Mucosa of descending colon (tissue), 3 donors: ENCODE data around the gene TTR. TPM values are rescaled to one million over a fixed set of nuclear protein-coding genes. Genes with fewer than 3 reads are reported as not detected.

ENCODE experiments used
- ATAC-seq: fragments of 200-7000 bp; cut with Tn5 transposase; one replicate; pipeline ENCODE4 v1.9.1; 2020; ENCODE audit warnings: mild to moderate bottlenecking, moderate library complexity
- DNase-seq, 3 donors: peaks; one replicate each; pipeline ENCODE4 v3.0.0-alpha.2; 2020
- H3K36me3 ChIP-seq: fragments of 200-600 bp; one replicate; pipeline ENCODE4 v1.8.0; 2021; ENCODE audit warnings: low read depth, mild to moderate bottlenecking
- H3K4me1 ChIP-seq: fragments of 200-600 bp; one replicate; pipeline ENCODE4 v1.8.0; 2021; ENCODE audit warnings: low read depth, mild to moderate bottlenecking
- H3K4me3 ChIP-seq: fragments of 200-600 bp; one replicate; pipeline ENCODE4 v1.8.0; 2021; ENCODE audit warnings: mild to moderate bottlenecking
- H3K9me3 ChIP-seq: fragments of 200-600 bp; one replicate; pipeline ENCODE4 v1.8.0; 2021; ENCODE audit warnings: mild to moderate bottlenecking
- intact Hi-C, 2 donors: fragments of 100-400 bp; cut with DNase I in 1 of 2; cut with micrococcal nuclease in 1 of 2; formaldehyde crosslinking; loops; one replicate each; pipeline versions ENCODE4 v1.11.0 to v1.11.1; 2022; cut with DNase I, micrococcal nuclease
- total RNA-seq, 3 donors: library from RNA; stranded (reverse); fragmentation: NEBNext Ultra II Directional in 2 of 3; extraction: Animal tissue kit (Norgen Biotek cat#: 25700) in 2 of 3; gene quantifications; one replicate each; pipeline versions ENCODE4 v1.2.1 to v1.2.4, GENCODE V29; 2021 to 2023
- TF ChIP-seq, protein P1 (sequence below): fragments of 200-600 bp; IDR thresholded peaks from one replicate; pipeline ENCODE4 v1.8.0; 2022; ENCODE audit warnings: antibody characterized with exemption, mild to moderate bottlenecking
- donor health status: DM: no; HTN: no; CAD: no; lungs with moderate emphysema.
- donor health status: DM: no; HTN: no; CAD: no.
- donor health status: DM: no; HTN: yes; CAD: no.

Gene TTR
- total RNA-seq, 3 donors from 2014 or later, result 0.51 to 2.1 TPM; not detected in 1

- ATAC-seq (no peak), DNase-seq (no peak)
- Histone ChIP-seq H3K4me1 (peaks cover 3% of the 10 kb centered on the region), H3K36me3 (no peaks in the 10 kb centered on the region), H3K4me3 (no peak overlapping the region), H3K9me3 (no peaks in the 10 kb centered on the region)
- TF ChIP-seq, protein P1, sequence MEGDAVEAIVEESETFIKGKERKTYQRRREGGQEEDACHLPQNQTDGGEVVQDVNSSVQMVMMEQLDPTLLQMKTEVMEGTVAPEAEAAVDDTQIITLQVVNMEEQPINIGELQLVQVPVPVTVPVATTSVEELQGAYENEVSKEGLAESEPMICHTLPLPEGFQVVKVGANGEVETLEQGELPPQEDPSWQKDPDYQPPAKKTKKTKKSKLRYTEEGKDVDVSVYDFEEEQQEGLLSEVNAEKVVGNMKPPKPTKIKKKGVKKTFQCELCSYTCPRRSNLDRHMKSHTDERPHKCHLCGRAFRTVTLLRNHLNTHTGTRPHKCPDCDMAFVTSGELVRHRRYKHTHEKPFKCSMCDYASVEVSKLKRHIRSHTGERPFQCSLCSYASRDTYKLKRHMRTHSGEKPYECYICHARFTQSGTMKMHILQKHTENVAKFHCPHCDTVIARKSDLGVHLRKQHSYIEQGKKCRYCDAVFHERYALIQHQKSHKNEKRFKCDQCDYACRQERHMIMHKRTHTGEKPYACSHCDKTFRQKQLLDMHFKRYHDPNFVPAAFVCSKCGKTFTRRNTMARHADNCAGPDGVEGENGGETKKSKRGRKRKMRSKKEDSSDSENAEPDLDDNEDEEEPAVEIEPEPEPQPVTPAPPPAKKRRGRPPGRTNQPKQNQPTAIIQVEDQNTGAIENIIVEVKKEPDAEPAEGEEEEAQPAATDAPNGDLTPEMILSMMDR, result no peak
- intact Hi-C loops, result no loop called here
These were observed 22.4 kb downstream of the TTR start for GRCh38 chr18:31614044-31614443.

DNA sequence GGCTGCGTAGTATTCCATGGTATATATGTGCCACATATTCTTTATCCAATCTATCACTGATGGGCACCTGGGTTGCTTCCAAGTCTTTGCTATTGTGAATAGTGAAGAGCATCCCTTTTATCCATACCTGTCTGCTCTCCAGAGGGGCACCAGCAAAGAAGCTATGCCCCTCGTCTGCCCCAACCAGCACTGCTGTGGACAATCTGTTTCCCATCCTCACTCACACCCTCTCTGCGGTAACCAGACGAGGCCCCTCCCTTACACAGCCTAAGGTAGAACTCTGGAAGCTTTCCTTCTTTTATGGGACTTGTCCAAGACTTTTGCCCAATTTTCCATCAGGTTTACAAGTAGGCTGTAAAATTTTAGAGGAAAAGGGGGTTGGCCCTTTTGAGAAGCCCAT is 24.9 kb downstream of the TTR start:
- TF ChIP-seq, protein P1, result no peak
- ATAC-seq (no peak), DNase-seq (no peak)
- H3K36me3 ChIP-seq, result no peaks in the 10 kb centered on the region
- no peaks in the 10 kb centered on the region for H3K4me1 ChIP-seq
- no peak overlapping the region for H3K4me3 ChIP-seq
- H3K9me3 ChIP-seq, result no peaks in the 10 kb centered on the region
- intact Hi-C loops, result no loop called here

GRCh38 chr18:31617031-31617717 is 25.5 kb downstream of the TTR start:
- TF ChIP-seq, protein P1, result no peak
- no peak for DNase-seq
- H3K36me3 ChIP-seq, result no peaks in the 10 kb centered on the region
- no peak overlapping the region for H3K4me3 ChIP-seq
- intact Hi-C loops, result no loop called here
- no peak for ATAC-seq
- H3K4me1 ChIP-seq, result no peaks in the 10 kb centered on the region
- no peaks in the 10 kb centered on the region for H3K9me3 ChIP-seq

- DNase-seq (no peak), ATAC-seq (no peak)
- intact Hi-C loops, result no loop called here
- Histone ChIP-seq H3K36me3 (no peaks in the 10 kb centered on the region), H3K4me3 (no peak overlapping the region), H3K9me3 (no peaks in the 10 kb centered on the region), H3K4me1 (no peaks in the 10 kb centered on the region)
- TF ChIP-seq, protein P1, result no peak
These were observed 27.1 kb downstream of the TTR start for GRCh38 chr18:31618801-31619200.

DNA sequence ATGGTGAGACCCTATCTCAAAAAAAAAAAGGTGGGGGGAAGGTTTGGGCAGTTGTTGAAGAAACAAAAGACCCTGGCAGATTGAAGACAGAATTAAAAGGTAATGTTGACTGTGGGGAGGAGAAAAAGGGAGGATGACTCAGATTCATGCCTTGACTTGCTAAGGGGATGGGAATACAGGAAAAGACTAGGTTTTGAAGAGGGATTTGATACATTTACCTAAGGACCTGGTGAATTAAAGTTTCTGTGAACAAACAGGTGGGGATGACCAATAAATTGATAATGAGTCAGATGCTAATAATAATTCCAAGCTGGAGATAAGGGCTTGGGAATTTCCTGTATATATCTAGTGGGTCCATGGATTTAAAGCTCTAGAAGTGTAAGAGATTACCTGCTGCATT is 27.6 kb downstream of the TTR start:
- DNase-seq, result no peak
- H3K9me3 ChIP-seq, result no peaks in the 10 kb centered on the region
- no peak overlapping the region for H3K4me3 ChIP-seq
- intact Hi-C loops, result no loop called here
- no peaks in the 10 kb centered on the region for H3K36me3 ChIP-seq
- no peaks in the 10 kb centered on the region for H3K4me1 ChIP-seq
- ATAC-seq, result no peak
- TF ChIP-seq, protein P1, result no peak
